Fibroblast of villous mesenchyme (primary cell): ENCODE data around the gene ANKRD11. TPM values are rescaled to one million over a fixed set of nuclear protein-coding genes. Genes with fewer than 3 reads are reported as not detected.
A peak's percentile ranks its signal among the peaks of the same experiment; 100 is the strongest.

Source experiments
- DNase-seq: peaks from one replicate; pipeline ENCODE4 v3.0.0-alpha.2; 2010; ENCODE audit warnings: low read depth
- H3K4me3 ChIP-seq: 2 replicates; pipeline ENCODE4 v1.5.1; 2011; ENCODE audit warnings: low read depth, mild to moderate bottlenecking, low read length
- CTCF ChIP-seq: IDR thresholded peaks from 2 replicates; pipeline ENCODE4 v1.5.1; 2012; ENCODE audit warnings: low read depth, mild to moderate bottlenecking, low read length; ENCODE audit not compliant: insufficient read depth
- total RNA-seq: library from RNA; depleted of rRNA; stranded (reverse); fragments of >200 nt; gene quantifications from 2 replicates; pipeline ENCODE4 v1.2.3, GENCODE V29; 2012

The ANKRD11 gene
- total RNA-seq, 1 donor = 69.5 TPM

GRCh38 chr16:89298623-89299225 is 191.6 kb downstream of the ANKRD11 start:
- TF ChIP-seq CTCF = no peak
- no peak for DNase-seq
- H3K4me3 ChIP-seq = no peak overlapping the region

GRCh38 chr16:89297910-89298545 is 192.3 kb downstream of the ANKRD11 start:
- no peak for DNase-seq
- no peak overlapping the region for H3K4me3 ChIP-seq
- TF ChIP-seq CTCF = no peak

- DNase-seq = peak; percentile 71
- no peak overlapping the region for H3K4me3 ChIP-seq
- no peak for TF ChIP-seq CTCF
Observed at GRCh38 chr16:89297156-89297874, 193.0 kb downstream of the ANKRD11 start.

GRCh38 chr16:89295915-89296314 is 194.4 kb downstream of the ANKRD11 start:
- DNase-seq = no peak
- H3K4me3 ChIP-seq = no peak overlapping the region
- no peak for TF ChIP-seq CTCF

- no peak for TF ChIP-seq CTCF
- no peak overlapping the region for H3K4me3 ChIP-seq
- no peak for DNase-seq
Observed at GRCh38 chr16:89295071-89295900, 195.1 kb downstream of the ANKRD11 start.

GRCh38 chr16:89294486-89294885 is 195.9 kb downstream of the ANKRD11 start:
- DNase-seq = no peak
- TF ChIP-seq CTCF = no peak
- H3K4me3 ChIP-seq = no peak overlapping the region
